Astrocyte (in vitro differentiated cells and primary cell): ENCODE data around the gene CCSER1.

ENCODE experiments used
- EZH2 ChIP-seq: IDR thresholded peaks from 2 replicates; pipeline ENCODE4 v1.6.1; 2012; ENCODE audit warnings: mild to moderate bottlenecking, low read length, inconsistent platforms; ENCODE audit not compliant: insufficient read depth
- TF ChIP-seq, protein P1 (sequence below): IDR thresholded peaks from 2 replicates; pipeline ENCODE4 v1.5.1; 2011; ENCODE audit warnings: low read depth, mild to moderate bottlenecking, inconsistent platforms, low read length, moderate library complexity; ENCODE audit not compliant: insufficient read depth

DNA sequence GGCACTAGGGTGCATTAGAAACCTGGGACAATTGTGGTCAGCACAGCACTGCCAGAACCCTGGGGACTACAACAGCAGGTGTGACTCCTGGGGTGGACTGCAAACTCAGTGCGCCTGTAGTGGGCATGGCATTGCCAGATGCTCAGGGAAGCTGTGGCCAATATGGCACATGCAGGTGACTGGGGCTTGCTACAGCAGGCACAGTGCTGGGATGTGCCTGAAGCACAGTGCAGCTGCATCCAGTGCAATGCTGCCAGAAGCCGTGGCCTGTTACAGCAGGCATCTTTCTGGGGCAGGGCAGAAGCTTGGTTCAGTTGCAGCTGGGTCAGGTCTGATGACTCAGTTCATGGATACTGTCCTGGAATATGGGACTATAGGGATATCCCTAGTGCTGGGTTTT lies 445.8 kb downstream of the CCSER1 start:
- TF ChIP-seq, protein P1, sequence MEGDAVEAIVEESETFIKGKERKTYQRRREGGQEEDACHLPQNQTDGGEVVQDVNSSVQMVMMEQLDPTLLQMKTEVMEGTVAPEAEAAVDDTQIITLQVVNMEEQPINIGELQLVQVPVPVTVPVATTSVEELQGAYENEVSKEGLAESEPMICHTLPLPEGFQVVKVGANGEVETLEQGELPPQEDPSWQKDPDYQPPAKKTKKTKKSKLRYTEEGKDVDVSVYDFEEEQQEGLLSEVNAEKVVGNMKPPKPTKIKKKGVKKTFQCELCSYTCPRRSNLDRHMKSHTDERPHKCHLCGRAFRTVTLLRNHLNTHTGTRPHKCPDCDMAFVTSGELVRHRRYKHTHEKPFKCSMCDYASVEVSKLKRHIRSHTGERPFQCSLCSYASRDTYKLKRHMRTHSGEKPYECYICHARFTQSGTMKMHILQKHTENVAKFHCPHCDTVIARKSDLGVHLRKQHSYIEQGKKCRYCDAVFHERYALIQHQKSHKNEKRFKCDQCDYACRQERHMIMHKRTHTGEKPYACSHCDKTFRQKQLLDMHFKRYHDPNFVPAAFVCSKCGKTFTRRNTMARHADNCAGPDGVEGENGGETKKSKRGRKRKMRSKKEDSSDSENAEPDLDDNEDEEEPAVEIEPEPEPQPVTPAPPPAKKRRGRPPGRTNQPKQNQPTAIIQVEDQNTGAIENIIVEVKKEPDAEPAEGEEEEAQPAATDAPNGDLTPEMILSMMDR = no peak
- no peak for TF ChIP-seq EZH2
